IMR-90 (cell line): ENCODE results near the gene NHEJ1.

ENCODE experiments used
- MXI1 ChIP-seq: IDR thresholded peaks from 2 replicates; pipeline ENCODE4 v1.6.1; 2012; ENCODE audit warnings: low read depth, mild to moderate bottlenecking, low read length, moderate library complexity, borderline replicate concordance
- POLR2A ChIP-seq: IDR thresholded peaks from 2 replicates; pipeline ENCODE4 v1.6.1; 2012; ENCODE audit warnings: mild to moderate bottlenecking, low read depth, low read length
- RFX5 ChIP-seq: IDR thresholded peaks from 2 replicates; pipeline ENCODE4 v1.8.0; 2012; ENCODE audit warnings: low read depth, mild to moderate bottlenecking, low read length, moderate library complexity
- TF ChIP-seq, protein P1 (sequence below): conservative IDR thresholded peaks from 2 replicates; pipeline ENCODE4 v1.5.1; 2012; ENCODE audit warnings: mild to moderate bottlenecking, low read depth, low read length, improper control_type of control experiment
- TF ChIP-seq, protein P2 (sequence below): fragments of 150-350 bp; IDR thresholded peaks from 2 replicates; pipeline ENCODE4 v1.6.1; 2016; ENCODE audit warnings: low read depth, mild to moderate bottlenecking, low read length, moderate library complexity, borderline replicate concordance

GRCh38 chr2:219197388-219197787 is 36.8 kb upstream of the NHEJ1 start:
- TF ChIP-seq, protein P1, sequence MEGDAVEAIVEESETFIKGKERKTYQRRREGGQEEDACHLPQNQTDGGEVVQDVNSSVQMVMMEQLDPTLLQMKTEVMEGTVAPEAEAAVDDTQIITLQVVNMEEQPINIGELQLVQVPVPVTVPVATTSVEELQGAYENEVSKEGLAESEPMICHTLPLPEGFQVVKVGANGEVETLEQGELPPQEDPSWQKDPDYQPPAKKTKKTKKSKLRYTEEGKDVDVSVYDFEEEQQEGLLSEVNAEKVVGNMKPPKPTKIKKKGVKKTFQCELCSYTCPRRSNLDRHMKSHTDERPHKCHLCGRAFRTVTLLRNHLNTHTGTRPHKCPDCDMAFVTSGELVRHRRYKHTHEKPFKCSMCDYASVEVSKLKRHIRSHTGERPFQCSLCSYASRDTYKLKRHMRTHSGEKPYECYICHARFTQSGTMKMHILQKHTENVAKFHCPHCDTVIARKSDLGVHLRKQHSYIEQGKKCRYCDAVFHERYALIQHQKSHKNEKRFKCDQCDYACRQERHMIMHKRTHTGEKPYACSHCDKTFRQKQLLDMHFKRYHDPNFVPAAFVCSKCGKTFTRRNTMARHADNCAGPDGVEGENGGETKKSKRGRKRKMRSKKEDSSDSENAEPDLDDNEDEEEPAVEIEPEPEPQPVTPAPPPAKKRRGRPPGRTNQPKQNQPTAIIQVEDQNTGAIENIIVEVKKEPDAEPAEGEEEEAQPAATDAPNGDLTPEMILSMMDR, result no peak
- TF ChIP-seq MXI1, result no peak
- TF ChIP-seq, protein P2, sequence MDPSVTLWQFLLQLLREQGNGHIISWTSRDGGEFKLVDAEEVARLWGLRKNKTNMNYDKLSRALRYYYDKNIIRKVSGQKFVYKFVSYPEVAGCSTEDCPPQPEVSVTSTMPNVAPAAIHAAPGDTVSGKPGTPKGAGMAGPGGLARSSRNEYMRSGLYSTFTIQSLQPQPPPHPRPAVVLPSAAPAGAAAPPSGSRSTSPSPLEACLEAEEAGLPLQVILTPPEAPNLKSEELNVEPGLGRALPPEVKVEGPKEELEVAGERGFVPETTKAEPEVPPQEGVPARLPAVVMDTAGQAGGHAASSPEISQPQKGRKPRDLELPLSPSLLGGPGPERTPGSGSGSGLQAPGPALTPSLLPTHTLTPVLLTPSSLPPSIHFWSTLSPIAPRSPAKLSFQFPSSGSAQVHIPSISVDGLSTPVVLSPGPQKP, result no peak
- no peak for TF ChIP-seq POLR2A
- no peak for TF ChIP-seq RFX5
